Activated naive CD8-positive, alpha-beta T cell treated with anti-CD3 and anti-CD28 coated beads for 36 hours (primary cell): Measurements from ENCODE around the gene TENM3. TPM values are rescaled to one million over a fixed set of nuclear protein-coding genes. Genes with fewer than 3 reads are reported as not detected.
"Not testable (repeated sequence)": the region's sequence is repeated elsewhere in the genome, so short reads cannot be mapped to it uniquely, and the experiment has no call there.

Experiments
- DNase-seq: peaks from one replicate; pipeline ENCODE4 v3.0.0; 2021
- H3K27ac Mint-ChIP-seq: one replicate; pipeline ENCODE4 v1.8.0; 2022; ENCODE audit warnings: mild to moderate bottlenecking, moderate library complexity, mixed read lengths
- H3K27me3 Mint-ChIP-seq: one replicate; pipeline ENCODE4 v1.8.0; 2022; ENCODE audit warnings: mild to moderate bottlenecking, mixed read lengths
- H3K36me3 Mint-ChIP-seq: one replicate; pipeline ENCODE4 v1.8.0; 2021; ENCODE audit warnings: mild to moderate bottlenecking, mixed read lengths
- H3K4me1 Mint-ChIP-seq: one replicate; pipeline ENCODE4 v1.8.0; 2021; ENCODE audit warnings: mixed read lengths
- H3K4me3 Mint-ChIP-seq: one replicate; pipeline ENCODE4 v1.8.0; 2022; ENCODE audit warnings: mild to moderate bottlenecking, moderate library complexity, mixed read lengths
- H3K9me3 Mint-ChIP-seq: one replicate; pipeline ENCODE4 v1.8.0; 2022; ENCODE audit warnings: mixed read lengths
- total RNA-seq, 2 experiments: library from RNA; stranded (reverse); gene quantifications; one replicate each; pipeline ENCODE4 v1.2.3, GENCODE V29; 2021

TENM3 gene
- total RNA-seq = not detected

DNA sequence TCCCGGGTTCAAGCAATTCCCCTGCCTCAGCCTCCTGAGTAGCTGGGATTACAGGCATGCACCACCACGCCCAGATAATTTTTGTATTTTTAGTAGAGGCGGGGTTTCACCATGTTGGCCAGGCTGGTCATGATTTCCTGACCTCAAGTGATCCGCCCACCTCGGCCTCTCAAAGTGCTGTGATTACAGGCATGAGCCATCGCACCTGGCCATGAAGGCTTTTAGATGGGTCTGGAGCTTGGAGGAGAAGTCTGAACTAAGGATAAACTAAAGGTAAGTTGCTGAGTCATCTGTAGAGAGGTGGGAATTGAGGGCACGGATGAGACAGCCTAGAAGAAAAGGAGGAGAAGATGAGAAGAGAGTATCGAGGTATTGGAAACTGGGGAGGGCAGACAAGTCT, at the start of gene TENM3:
TSS of gene TENM3 (plus strand) at position 199 of the 400 bp plus-strand sequence. CDS start 80,619 bp downstream, outside the sequence.
- H3K36me3 Mint-ChIP-seq, H3K27me3 Mint-ChIP-seq, H3K4me3 Mint-ChIP-seq, H3K9me3 Mint-ChIP-seq, DNase-seq, H3K4me1 Mint-ChIP-seq, H3K27ac Mint-ChIP-seq: not testable (repeated sequence)

DNA sequence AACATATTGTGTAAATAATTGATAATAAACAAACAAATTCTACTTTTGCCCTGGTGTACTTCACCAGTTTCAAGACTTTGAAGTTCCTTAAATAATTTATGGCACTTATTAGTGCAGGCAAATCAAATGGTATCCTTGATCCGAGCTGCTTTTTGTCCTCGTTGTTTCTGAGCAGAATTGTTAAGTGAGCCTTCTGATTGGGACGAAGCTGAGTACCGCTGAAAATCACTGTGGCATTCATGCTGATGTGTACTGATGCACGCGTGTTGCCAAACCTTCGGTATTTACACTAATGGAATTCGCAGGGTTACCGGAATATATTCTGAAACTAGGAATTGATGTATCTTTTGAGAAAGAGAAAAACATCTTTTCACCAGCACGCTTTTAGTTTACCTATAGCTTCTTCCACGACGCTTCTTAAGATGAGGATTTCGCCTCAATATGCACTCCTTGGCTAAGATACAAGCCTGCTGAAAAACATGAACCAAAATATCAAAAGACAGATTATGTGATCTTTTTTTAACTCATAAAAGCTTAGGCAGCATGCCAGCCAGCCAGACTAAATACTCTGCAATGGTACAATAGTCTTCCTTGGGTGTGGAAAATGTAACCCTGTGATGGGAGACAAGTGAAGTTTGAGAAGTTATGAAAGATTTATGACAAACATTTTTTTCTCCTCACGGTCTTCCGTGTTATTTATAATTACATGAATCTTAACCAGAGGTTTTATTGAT, 48.9 kb upstream of the TENM3 start:
- no peaks in the 10 kb centered on the region for H3K4me1 Mint-ChIP-seq
- H3K4me3 Mint-ChIP-seq = no peak overlapping the region
- no peak overlapping the region for H3K27ac Mint-ChIP-seq
- DNase-seq = no peak
- H3K9me3 Mint-ChIP-seq = no peaks in the 10 kb centered on the region
- H3K27me3 Mint-ChIP-seq = peaks cover 4% of the 10 kb centered on the region
- no peaks in the 10 kb centered on the region for H3K36me3 Mint-ChIP-seq

DNA sequence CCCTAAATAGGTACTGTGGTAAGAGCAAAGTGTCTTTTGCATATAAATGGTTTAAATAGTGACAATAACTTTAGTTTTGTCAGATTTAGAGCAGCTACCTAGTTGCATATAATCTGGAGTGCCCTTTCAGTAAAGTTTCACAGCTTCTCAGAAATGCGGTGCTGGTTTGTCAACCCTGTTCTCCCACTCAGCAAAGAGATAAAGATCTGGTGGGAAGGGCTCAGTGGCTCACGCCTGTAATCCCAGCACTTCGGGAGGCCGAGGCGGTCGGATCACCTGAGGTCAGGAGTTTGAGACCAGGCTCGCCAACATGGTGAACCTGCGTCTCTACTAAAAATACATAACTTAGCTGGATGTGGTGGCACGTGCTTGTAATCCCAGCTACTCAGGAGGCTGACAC, 45.6 kb upstream of the TENM3 start:
- Mint-ChIP-seq H3K27me3 (no peaks in the 10 kb centered on the region), H3K27ac (no peak overlapping the region), H3K4me1 (no peaks in the 10 kb centered on the region), H3K36me3 (no peaks in the 10 kb centered on the region), H3K9me3 (no peaks in the 10 kb centered on the region), H3K4me3 (no peak overlapping the region)
- no peak for DNase-seq

DNA sequence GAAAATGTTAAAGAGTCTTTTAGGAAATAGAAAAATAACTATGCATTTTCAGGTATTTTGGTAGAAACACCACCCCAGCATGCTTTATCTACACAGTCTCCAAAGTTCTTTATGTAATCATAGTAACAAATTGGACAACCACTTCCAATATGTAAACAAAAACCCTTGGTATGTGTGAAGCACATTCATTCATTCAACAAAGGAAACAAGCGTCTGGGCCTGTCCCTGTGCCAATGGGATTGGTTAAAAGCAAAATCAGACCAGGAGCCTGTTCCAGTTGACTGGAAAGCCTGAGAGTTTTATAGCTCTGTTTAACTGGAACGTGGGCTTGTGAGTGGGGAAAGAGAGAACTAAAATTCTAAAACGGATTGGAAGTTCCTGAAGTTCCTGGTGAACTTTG, 41.3 kb upstream of the TENM3 start:
- DNase-seq = no peak
- H3K27ac Mint-ChIP-seq = no peak overlapping the region
- H3K9me3 Mint-ChIP-seq = no peaks in the 10 kb centered on the region
- no peaks in the 10 kb centered on the region for H3K36me3 Mint-ChIP-seq
- no peaks in the 10 kb centered on the region for H3K27me3 Mint-ChIP-seq
- no peak overlapping the region for H3K4me3 Mint-ChIP-seq
- no peaks in the 10 kb centered on the region for H3K4me1 Mint-ChIP-seq

DNA sequence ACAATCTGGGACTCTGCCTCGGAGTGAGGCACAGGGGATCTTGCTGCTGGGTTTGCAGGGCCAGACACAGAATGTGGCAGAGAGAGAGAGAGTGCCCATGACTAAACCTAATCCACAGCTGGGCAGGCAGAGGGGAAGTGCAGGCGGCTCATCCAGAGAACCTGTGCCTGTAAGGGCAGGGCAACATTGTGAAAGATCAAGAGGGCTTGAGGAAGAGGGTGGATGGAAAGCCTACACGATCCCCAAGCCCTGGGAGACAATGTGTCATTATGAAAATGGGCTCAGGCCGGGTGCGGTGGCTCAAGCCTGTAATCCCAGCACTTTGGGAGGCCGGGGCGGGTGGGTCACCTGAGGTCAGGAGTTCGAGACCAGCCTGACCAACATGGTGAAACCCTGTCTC, 40.6 kb upstream of the TENM3 start:
- H3K27me3 Mint-ChIP-seq = no peaks in the 10 kb centered on the region
- H3K4me1 Mint-ChIP-seq = no peaks in the 10 kb centered on the region
- DNase-seq = no peak
- no peaks in the 10 kb centered on the region for H3K9me3 Mint-ChIP-seq
- H3K36me3 Mint-ChIP-seq = no peaks in the 10 kb centered on the region
- H3K4me3 Mint-ChIP-seq = no peak overlapping the region
- H3K27ac Mint-ChIP-seq = no peak overlapping the region

DNA sequence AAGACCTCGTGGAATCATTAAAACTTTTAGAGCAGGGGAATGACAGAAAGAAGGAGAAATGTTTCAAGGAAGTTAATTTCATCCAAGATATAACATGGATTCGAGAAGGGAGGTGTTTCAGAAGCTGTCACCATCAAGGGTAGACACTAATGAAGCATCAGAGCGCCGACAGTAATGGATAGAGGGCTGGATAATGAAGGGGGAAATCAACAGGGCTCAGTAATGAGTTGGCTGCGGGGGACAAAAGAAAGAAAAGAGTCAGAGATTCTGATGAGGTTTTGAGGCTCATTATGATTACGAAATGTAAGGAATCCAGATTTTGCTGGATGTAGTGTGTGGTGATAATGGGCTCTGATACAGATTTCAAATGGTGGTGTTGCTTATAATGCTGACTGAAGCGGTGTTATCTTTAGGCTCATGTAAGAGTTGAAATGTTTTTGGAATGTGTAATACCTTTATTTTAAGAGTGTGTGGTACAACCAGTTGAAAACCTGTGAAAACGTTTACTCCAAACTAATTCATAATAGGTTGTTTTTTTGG, 39.3 kb upstream of the TENM3 start:
- no peak for DNase-seq
- no peaks in the 10 kb centered on the region for H3K4me1 Mint-ChIP-seq
- H3K27ac Mint-ChIP-seq = no peak overlapping the region
- H3K9me3 Mint-ChIP-seq = no peaks in the 10 kb centered on the region
- H3K36me3 Mint-ChIP-seq = no peaks in the 10 kb centered on the region
- H3K4me3 Mint-ChIP-seq = no peak overlapping the region
- no peaks in the 10 kb centered on the region for H3K27me3 Mint-ChIP-seq

DNA sequence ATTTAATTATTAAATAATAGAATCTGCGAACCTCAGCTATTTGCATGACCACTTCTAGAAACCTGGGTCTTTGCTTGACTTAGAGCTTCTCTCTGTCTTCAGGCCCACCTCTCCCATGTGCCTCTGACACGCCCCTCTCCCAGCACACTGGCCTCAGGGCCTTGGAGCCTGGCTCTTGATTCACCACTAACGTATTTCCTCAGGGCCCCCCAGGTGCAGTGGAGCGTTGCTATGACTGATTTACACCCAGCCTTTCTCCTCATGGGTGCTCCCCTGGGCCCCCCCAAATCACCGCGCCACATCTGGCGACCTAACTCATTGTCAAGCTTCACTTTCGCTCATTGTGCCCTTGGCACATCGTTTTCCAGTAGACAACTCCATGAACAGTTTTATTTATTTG, 37.9 kb upstream of the TENM3 start:
- Mint-ChIP-seq H3K27me3 (no peaks in the 10 kb centered on the region), H3K27ac (no peak overlapping the region), H3K9me3 (no peaks in the 10 kb centered on the region), H3K4me3 (no peak overlapping the region), H3K4me1 (no peaks in the 10 kb centered on the region), H3K36me3 (no peaks in the 10 kb centered on the region)
- no peak for DNase-seq

DNA sequence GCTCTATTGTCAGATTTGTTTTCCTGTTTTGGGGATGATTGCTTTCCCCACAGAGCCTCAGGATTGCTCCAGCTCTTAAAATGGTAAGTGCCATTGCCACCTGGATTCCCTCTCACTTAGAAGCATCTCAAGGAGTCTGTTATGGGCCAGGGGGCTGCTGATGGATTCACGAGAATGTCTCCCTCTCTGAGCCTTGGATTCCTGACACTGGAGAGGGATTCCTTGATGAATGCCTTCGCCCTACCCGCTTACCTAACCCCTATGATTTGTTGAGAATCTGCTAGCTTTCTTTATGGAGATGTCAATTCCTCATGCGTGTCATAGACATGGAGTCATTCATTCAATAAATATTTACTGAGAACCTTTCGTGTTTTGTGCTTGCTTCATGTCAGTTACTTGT, 36.9 kb upstream of the TENM3 start:
- H3K4me1 Mint-ChIP-seq = no peaks in the 10 kb centered on the region
- no peaks in the 10 kb centered on the region for H3K27me3 Mint-ChIP-seq
- no peak overlapping the region for H3K4me3 Mint-ChIP-seq
- no peak overlapping the region for H3K27ac Mint-ChIP-seq
- no peaks in the 10 kb centered on the region for H3K9me3 Mint-ChIP-seq
- no peak for DNase-seq
- H3K36me3 Mint-ChIP-seq = no peaks in the 10 kb centered on the region

DNA sequence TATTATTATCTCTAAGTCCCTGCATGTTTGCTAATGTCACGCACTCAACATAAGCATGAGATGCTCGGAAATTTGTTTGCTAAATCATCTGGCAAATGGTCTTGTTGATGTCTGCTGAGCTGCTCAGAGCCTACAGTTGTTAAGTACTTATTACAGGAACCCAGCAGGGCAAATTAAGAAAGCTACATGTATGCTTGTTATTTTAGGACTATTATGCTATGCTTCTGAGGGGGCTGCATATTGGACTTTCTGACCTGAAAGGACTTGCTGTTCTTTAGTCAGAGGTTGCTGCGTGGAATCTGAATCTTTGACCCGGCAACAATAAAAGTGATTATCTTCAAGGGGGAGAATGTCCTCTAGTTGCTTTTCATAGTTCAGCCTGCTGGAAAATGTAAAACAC, 36.3 kb upstream of the TENM3 start:
- no peak for DNase-seq
- H3K9me3 Mint-ChIP-seq = no peaks in the 10 kb centered on the region

DNA sequence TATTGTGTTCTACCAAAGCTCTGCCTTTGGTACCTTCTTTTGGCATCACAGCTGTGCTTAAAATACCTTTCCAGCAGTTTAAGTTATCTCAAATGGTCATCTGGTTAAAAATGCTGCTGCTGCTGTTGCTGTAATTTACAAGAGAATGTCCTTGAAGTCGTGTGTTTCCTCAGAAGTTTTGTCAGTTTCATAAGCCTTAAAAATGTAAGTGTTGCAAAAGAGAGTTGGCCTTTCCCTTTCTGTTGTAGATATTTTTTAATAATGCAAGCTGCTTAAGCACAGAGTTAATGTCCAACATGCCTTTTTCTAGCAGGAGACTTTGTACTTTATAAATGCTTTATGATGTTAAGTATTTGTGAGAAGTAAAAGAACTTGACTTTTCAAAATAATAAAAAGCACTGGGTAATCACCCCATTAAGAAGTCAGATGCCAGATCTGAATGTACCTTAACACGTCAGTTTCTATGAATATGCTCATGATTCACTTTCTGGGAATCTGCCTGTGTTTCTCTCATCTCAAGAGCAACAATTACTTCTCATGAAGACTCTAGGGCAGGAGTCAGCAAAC, 35.3 kb upstream of the TENM3 start:
- no peaks in the 10 kb centered on the region for H3K9me3 Mint-ChIP-seq

More for the DNA sequence above, 36.3 kb upstream of the TENM3 start:
- Mint-ChIP-seq H3K36me3 (no peaks in the 10 kb centered on the region), H3K4me3 (no peak overlapping the region), H3K27me3 (no peaks in the 10 kb centered on the region), H3K4me1 (no peaks in the 10 kb centered on the region), H3K27ac (no peak overlapping the region)

DNA sequence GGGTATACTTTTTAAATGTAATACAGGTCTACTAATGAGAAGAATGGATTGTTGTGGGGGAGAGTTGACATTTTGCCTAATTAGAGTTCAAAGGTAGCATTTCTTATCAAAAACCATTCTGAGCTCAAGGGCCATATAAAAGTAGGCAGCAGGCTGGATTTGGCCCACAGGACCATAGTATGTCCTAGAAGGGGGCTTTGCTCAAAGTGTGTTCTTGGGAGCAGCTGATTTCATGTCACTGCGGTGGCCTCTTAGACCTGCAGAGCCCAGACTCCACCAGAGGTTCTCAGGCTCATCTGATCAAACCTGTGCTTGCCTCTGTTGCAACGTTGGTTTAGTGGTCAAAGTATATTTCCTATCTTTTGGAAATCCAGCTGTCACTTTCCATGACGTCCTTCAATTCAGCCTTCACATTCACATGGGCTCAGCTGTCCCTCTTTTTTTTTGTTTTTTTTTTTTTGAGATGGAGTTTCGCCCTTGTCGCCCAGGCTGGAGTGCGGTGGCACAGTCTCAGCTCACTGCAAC, 34.6 kb upstream of the TENM3 start:
- Mint-ChIP-seq H3K36me3 (no peaks in the 10 kb centered on the region), H3K27me3 (no peaks in the 10 kb centered on the region), H3K4me3 (no peak overlapping the region), H3K9me3 (no peaks in the 10 kb centered on the region), H3K4me1 (no peaks in the 10 kb centered on the region), H3K27ac (no peak overlapping the region)
- DNase-seq = no peak

More for the DNA sequence above, 35.3 kb upstream of the TENM3 start:
- Mint-ChIP-seq H3K36me3 (no peaks in the 10 kb centered on the region), H3K27ac (no peak overlapping the region), H3K4me3 (no peak overlapping the region), H3K27me3 (no peaks in the 10 kb centered on the region), H3K4me1 (no peaks in the 10 kb centered on the region)
- DNase-seq = no peak

DNA sequence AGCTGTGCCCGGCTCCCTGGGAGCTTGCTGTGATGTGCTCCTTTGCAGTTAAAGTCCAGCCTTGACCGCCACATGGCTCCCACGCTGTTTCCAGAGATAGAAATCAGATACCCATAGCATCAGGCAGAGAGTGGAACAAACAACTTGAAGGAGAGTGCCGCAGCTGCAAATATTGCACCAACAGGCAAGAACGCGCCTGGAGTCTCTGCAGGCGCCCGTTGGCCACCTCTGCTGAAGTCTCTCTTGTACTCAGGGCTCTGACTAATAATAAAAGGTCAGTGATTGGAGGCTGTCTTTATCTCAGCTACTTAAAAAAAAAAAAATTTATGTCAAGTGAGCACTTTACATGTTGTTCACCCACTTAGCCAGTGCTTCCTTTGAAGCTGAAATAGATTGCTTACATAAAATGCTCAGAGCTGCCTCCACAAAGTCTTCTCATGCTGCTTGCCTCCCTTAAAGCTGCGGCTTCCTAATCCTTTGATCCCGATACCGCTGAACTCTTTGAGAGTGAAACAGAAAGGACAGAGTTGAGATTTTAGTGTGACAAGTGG, 30.9 kb upstream of the TENM3 start:
- Mint-ChIP-seq H3K4me3 (no peak overlapping the region), H3K27ac (no peak overlapping the region), H3K9me3 (no peaks in the 10 kb centered on the region), H3K36me3 (no peaks in the 10 kb centered on the region), H3K27me3 (no peaks in the 10 kb centered on the region), H3K4me1 (no peaks in the 10 kb centered on the region)
- DNase-seq = no peak

DNA sequence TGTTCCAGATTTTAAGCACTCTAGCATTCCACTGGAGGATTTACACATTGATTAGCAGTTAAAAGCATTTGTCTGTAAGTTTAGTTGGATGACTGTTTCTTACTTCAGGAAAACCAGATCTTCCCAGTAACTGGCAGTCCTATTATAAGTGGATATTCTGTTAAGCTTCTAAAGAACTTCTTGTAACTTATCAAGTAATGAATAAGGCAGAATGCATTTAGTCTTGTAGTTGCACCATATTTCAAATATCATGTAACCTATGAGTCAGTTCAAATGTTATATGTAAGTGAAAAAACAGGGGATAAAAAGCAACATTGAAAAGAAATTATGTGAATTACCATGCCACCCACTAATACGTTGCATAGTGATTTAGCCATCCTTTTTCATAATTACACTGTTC, 30.2 kb upstream of the TENM3 start:
- Mint-ChIP-seq H3K4me1 (no peaks in the 10 kb centered on the region), H3K9me3 (no peaks in the 10 kb centered on the region), H3K4me3 (no peak overlapping the region), H3K27me3 (no peaks in the 10 kb centered on the region), H3K27ac (no peak overlapping the region), H3K36me3 (no peaks in the 10 kb centered on the region)
- DNase-seq = no peak

DNA sequence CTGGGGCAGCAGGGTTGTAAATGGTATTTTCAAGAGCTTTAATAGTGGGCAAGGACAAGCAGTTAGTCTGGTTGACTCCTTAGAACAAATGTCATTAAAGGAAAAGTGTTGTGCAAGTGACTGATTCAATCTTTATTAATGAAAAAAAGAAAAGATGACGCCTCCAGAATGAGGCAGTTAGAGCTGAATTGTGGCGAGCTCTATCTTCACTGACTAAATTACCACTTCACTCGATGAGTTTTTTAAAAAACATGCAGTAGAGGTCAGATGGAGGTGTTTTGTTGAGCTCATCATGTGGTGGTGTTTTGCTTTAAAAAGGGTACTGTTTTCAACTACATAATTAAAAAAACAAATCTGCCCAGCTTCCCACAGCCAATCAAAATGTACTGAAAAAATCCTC, 28.1 kb upstream of the TENM3 start:
- Mint-ChIP-seq H3K9me3 (no peaks in the 10 kb centered on the region), H3K4me1 (no peaks in the 10 kb centered on the region), H3K27ac (no peak overlapping the region), H3K27me3 (no peaks in the 10 kb centered on the region), H3K4me3 (no peak overlapping the region), H3K36me3 (no peaks in the 10 kb centered on the region)
- DNase-seq = no peak

DNA sequence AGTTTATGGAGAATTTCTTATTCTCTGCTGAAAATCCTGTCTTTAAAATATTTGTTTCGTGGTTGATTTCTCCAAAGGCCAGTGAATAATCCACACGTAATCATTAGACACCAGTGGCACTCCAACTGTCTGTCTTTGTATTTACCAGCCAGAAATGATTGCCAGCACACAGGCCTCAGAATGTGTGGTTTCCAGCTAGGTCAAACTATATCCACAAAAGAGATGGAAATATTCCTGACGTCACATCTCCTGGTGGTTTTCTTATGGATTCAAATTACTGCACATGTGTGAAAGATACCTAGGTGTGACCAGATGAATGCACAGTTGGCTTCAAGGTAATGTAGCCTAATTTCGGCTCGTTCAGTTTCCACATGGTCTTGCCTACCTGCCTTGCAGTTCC, 27.2 kb upstream of the TENM3 start:
- Mint-ChIP-seq H3K9me3 (no peaks in the 10 kb centered on the region), H3K27me3 (no peaks in the 10 kb centered on the region), H3K4me3 (no peak overlapping the region)

More for the DNA sequence above, 27.2 kb upstream of the TENM3 start:
- no peak for DNase-seq
- no peak overlapping the region for H3K27ac Mint-ChIP-seq
- no peaks in the 10 kb centered on the region for H3K36me3 Mint-ChIP-seq
- H3K4me1 Mint-ChIP-seq = no peaks in the 10 kb centered on the region
